Tracheal epithelial cell (primary cell): ENCODE measurements around the gene LYRM2. TPM values are rescaled to one million over a fixed set of nuclear protein-coding genes. Genes with fewer than 3 reads are reported as not detected.

Experiments
- total RNA-seq: library from RNA; depleted of rRNA; stranded (reverse); fragments of >200 nt; gene quantifications from 2 replicates; pipeline ENCODE4 v1.2.1, GENCODE V29; 2014

The LYRM2 gene, protein sequence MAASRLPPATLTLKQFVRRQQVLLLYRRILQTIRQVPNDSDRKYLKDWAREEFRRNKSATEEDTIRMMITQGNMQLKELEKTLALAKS
- total RNA-seq = 14.0 and 14.5 TPM in 2 replicates

DNA sequence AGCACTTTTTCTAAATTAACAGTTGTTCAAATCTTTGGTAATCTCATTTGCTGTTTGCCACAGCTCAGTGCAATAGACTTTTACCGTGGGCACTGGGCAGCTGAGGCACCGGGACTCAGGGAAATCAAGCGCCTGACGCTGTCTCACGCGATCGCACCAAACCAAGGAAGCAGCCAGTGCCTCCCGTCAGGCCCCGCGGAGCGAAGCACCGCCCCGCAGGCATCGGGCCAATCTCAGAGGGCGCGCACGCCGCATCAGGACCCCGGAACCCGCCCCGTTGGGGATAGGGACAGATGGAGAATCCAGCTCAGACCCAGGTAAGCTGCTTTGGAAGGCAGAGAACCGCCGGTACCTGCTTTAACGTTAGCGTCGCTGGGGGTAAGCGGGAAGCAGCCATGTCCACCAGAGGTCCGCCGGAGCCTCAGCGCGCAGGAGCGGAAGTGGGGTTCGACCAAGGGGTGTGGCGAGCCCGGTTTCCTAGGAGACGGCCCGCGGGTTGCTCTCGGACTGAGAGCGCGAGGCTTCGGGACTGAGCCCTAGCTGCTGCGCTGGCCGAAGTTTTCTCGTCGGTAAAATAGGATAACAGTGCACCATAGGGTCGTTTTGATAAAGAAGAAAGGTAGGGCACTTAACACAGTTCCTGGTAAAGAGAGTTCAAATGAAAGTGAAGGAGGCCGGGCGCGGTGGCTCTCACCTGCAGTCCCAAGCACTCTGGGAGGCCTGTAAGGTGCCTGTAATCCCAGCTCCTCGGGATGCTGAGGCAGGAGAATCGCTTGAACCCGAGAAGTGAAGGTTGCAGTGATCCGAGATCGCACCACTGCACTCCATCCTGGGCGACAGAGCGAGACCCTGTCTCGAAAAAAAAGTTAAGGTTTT lies at the start of gene LYRM2:
Gene LYRM2, minus strand, starts transcription at position 428 of the 876 bp plus-strand sequence. Its CDS starts 31 bp downstream, at position 397.

Other genes with a start within 250 kb of the LYRM2 start
- gene RRAGD, start 226.5 kb downstream of the LYRM2 start, total RNA-seq = 5.5 and 15.4 TPM in 2 replicates
- gene ANKRD6, start 205.6 kb downstream of the LYRM2 start, total RNA-seq = 7.7 and 9.6 TPM in 2 replicates
- gene MDN1, start 181.0 kb upstream of the LYRM2 start, total RNA-seq = 17.8 and 20.7 TPM in 2 replicates
- gene CASP8AP2, start 191.1 kb upstream of the LYRM2 start, total RNA-seq = 7.5 and 8.2 TPM in 2 replicates